HG03521 (cell line): ENCODE measurements around the gene CAMSAP2.

ENCODE experiments used
- ATAC-seq: cut with Tn5 transposase; IDR thresholded peaks from one replicate; pipeline ENCODE4 v1.9.1; 2021; ENCODE audit warnings: mild to moderate bottlenecking, moderate library complexity; ENCODE audit not compliant: unreplicated experiment

CAMSAP2 gene

GRCh38 chr1:200837931-200838571, 99.4 kb downstream of the CAMSAP2 start:
- ATAC-seq = no peak

DNA sequence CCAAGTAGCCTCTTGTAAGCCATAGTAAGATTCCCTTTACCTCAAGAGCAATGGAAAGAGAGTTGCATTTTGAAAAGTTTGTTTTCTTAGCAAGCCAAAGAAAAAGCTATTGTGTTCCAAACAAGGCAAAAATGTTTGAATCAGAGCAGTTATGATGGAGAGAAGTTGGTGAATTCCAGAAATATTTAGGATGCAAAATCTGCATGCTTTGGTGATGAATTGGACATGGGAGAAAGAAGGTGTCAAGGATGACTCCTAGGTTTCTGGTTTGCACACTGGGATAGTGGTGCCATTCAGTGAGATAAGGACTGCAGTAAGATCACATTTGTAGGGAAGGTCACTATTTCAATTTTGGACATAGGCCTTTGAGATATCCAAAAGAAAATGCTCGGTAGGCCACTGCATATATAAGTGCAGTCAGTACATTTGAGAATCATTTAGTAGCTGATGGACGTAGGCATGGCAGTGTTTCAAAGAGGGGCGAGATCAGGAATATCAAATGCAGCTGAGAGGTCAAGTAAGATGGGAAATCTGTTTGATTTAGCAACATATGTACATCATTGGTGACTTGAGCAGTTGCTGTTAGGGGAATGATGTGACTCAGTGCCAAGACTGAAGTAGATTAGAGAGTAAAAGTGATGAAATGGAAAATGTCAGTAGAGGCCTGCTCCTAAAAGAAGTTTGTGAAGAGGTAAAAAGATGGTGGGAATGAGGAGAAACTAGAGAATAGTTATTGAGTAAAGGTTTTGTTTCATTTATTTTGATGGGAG, 100.2 kb downstream of the CAMSAP2 start:
- no peak for ATAC-seq

DNA sequence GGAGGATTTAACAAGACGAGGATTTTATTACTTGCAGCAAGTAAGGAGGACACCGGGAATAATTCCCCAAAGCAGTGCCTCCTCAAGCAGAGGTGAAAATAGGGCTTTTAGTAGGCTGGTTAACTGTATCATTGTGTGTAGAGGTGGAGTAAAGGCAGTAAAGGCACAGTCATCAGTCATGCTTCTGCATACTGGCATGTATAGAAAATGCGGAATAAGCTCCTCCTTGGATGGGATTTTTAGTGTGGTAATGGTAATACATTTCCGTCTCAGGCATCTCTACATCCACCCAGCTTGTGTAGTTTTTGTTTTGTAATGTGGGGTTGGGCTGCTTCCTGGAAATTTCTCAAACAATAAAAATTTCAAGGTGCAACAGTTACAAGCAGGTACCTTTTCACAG, 106.7 kb downstream of the CAMSAP2 start:
- ATAC-seq = no peak

DNA sequence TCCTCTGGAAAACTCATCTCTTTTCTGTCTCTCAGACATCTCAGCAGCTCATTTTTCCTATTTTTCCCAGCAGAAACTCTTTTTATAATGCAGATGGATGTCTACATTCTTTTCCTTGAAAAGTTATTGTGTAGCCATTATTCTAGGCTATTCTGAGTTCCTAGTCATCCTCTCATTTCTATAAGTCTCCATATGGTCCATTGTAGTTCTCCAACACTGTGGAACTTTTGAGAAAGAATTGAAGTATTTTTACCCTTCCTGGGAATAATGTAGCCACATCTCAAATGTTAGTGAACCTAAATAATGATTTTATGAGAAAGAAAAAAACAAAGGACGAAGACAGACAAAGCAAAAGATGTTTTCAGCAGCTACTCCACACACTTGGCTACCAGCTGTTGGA, 107.7 kb downstream of the CAMSAP2 start:
- ATAC-seq = no peak

GRCh38 chr1:200849430-200849829, 110.7 kb downstream of the CAMSAP2 start:
- no peak for ATAC-seq

- ATAC-seq = no peak
These were observed 111.9 kb downstream of the CAMSAP2 start for GRCh38 chr1:200850554-200850953.

GRCh38 chr1:200856716-200857357, 118.1 kb downstream of the CAMSAP2 start:
- ATAC-seq = no peak

DNA sequence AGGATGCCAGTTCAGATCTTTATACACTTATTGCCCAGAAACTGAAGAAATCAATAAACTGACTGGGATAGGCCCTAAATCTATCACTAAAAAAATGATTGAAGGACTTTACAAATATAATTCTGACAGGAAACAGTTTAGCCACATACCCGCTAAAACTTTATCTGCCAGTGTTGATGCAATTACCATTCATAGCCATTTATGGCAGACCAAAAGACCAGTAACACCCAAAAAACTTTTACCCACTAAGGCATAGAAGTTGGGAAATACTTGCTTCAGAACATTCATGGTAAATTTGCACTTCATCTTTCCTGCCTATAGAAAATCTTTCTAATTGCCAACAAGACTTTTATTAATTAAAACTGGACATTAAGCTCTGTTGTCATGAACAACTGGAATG, 119.1 kb downstream of the CAMSAP2 start:
- no peak for ATAC-seq

DNA sequence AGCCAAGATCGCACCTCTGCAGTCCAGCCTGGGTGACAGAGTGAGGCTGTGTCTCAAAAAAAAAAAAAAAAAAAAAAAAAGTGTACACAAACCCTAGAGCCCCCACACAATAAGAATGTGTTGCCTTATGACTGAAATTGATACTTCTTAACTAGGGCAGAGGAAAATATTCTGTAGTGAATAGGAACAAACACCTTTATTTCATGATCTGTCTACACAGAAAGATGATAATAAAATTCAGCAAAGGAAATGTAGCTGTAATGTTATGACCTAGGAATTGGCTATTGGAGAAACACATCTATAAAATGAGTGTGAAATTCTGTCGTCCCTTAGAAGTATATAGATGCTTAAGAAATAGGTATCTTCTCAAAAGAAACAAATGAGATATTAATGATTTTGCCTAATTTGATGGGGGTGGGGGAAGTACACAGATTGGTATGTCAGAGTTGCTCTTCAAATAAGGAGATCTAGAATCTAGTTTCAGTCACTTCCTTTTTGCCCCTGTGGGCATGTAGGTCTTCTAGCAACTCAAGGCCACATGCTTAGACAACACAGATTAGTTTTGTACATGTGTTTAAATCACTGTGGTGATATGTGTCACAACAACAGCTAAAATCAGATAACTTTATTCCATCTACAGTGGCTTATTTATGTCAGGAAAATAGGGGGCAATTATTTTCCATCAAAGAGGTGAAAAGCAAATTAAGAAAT, 123.4 kb downstream of the CAMSAP2 start:
- ATAC-seq = no peak

DNA sequence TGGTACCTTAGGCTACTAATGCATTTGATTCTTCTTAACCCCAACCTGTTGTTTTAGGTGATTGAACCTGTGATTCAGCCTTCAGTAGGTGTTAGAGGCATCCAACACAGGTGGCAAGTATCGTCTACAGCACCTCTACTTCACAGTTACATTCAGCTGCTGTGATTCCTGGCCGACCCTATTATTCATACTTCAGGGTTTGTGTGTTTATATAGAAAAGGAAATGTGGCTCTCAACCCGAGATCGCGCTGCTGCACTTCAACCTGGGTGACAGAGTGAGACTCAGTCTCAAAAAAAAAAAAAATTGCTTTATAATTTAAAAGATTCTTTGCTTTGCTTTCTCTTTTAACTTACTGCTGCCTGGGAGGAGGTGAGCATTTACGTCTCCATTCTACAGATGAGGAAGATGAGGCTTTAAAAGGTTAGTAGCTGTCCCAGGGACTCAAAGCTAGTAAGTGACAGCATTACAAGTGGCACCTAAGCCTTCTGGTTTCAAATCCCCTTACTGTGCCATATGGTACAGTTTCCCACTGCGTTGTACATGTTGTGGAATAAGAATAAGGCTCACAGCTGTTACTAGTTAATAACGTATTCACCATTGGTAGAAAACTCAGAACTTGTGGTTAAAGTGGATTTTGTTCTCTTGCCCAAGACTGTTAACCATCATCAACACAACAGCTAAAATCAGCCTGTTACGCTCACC, 124.2 kb downstream of the CAMSAP2 start:
- no peak for ATAC-seq

DNA sequence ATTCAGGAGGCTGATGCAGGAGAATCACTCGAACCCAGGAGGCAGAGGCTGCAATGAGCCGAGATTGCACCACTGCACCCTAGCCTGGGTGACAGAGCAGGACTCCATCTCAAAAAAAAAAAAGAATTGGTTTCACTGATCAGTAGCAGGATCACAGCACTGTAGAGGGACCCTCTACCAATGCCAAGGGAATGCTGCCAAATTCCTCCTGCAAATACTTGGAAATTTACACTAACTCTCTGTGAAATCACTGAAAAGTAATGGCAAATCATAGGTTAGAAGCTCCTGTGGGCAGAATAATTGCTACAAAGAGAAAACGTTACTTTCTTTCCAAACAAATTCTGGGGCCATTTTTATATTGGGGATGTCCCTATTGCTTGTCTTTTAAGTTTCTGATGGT, 127.4 kb downstream of the CAMSAP2 start:
- no peak for ATAC-seq

GRCh38 chr1:200866521-200866920, 127.8 kb downstream of the CAMSAP2 start:
- peak; percentile 80 for ATAC-seq

- ATAC-seq = peak; percentile 6
These were observed 128.5 kb downstream of the CAMSAP2 start for GRCh38 chr1:200867018-200867811.

GRCh38 chr1:200869376-200869752, 130.7 kb downstream of the CAMSAP2 start:
- ATAC-seq = no peak

DNA sequence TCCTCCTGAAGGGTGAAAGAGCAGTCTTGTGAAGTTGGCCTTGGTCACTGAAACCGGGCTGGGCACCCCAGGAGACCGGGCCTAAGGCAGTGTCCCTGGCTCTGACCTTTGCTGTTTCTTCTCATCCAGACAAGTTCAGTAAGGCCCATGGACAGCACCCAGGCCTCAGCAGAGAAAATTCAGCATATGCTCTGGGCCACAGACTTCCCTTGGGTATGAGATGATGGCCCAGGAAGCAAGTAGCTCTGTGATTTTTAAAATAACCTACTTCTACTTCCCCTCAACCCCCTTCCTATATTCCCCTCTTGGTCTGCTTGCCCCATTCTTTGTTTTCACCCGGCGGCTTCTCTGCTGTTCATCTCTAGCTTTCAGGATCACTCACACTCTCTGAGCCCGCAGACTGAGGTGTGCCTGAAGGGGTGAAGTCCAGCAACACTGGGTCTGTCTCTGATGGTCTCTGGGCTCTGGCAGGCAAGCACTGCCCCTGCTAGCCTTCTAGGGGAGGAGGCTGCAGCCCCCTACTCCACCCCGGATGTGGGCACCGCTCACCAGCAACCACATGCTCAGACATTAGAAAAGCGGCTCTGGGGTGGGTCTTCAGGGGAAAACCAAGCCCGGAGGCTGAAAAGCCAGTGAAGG, 131.2 kb downstream of the CAMSAP2 start:
- peak; percentile 33 for ATAC-seq

DNA sequence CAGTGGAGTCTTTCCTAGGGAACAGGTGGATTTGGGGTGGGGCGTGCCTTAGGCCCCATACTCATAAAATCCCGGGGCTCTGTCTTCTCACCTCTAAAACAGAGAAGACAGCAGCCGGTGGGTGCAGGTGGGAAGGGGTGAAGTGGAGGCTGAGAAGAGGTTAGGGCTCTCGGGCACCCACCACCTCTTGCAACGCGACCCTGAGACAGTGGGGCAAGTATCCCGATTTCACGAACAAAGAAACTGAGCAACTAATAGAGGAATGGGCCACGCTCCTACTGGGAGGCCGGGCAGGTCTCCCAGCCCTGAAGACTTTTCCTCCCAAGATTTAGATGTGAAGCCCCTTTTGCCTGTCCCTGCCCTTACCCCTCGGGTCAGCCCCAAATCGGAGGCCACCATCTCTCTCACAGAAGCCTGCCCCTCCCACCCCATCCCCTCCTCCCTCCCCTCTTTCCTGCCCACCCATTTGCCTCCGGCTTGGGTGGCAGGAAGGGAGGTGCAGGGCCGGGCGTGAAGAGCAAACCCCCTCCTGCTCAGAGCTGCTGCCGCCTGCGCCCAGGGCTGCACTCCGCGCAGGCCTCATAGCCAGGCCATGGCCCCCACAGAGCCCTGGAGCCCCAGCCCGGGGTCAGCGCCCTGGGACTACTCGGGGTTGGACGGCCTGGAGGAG, 133.9 kb downstream of the CAMSAP2 start, which contains the start of gene GPR25:
GPR25 (plus strand) TSS at position 536 of the 670 bp plus-strand sequence; CDS start at position 593, 57 bp downstream.
- ATAC-seq = no peak

- no peak for ATAC-seq
These were observed 134.5 kb downstream of the CAMSAP2 start for GRCh38 chr1:200873116-200873670.

GRCh38 chr1:200873671-200874397, 135.1 kb downstream of the CAMSAP2 start:
- ATAC-seq = no peak
